ENCODE results near the gene RAB25.

- peak; percentile 19 for TF ChIP-seq YY1 (IDR thresholded peaks at IDR 0.05; ENCODE audit: insufficient read depth, insufficient read length)
- TF ChIP-seq SUZ12 (IDR thresholded peaks at IDR 0.05; ENCODE audit: extremely low read depth, insufficient read depth, insufficient read length) = no peak
- TF ChIP-seq ZNF274 (IDR thresholded peaks at IDR 0.05; ENCODE audit: low read depth, low read length) = no peak
Observed at GRCh38 chr1:156082309-156083091, 21.5 kb downstream of the RAB25 start, which contains the start of gene MEX3A.
